NCI-H460 (cell line): Measurements from ENCODE around the gene ZNF526. TPM values are rescaled to one million over a fixed set of nuclear protein-coding genes. Genes with fewer than 3 reads are reported as not detected.

Experiments
- DNase-seq: peaks from one replicate; pipeline ENCODE4 v3.0.0-alpha.2; 2016; ENCODE audit warnings: low read depth; ENCODE audit errors: extremely low read depth
- total RNA-seq: library from RNA; depleted of rRNA; stranded (reverse); fragments of >200 nt; shearing (Covaris generic); gene quantifications from 2 replicates; pipeline ENCODE4 v1.2.3, GENCODE V29; 2014

Gene ZNF526
- total RNA-seq, 1 experiment from 2014 or later = 4.4 TPM

DNA sequence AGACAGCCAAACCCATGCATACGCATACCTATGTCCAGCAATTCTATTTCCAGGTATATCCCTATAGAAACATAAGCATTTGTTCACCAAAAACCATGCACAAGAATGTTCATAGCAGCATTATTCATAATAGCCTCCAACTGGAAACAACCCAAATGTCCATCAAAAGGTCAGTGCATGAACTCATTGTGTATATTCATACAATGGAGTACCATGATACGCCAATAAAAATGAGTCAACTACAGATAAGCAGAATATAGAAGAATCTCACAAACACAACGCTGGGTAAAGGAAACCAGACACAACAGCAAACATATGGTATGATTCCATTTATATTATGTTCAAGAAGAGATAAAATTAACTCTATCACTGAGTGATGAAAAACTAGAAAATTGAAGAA lies 26.4 kb upstream of the ZNF526 start:
- DNase-seq = no peak

DNA sequence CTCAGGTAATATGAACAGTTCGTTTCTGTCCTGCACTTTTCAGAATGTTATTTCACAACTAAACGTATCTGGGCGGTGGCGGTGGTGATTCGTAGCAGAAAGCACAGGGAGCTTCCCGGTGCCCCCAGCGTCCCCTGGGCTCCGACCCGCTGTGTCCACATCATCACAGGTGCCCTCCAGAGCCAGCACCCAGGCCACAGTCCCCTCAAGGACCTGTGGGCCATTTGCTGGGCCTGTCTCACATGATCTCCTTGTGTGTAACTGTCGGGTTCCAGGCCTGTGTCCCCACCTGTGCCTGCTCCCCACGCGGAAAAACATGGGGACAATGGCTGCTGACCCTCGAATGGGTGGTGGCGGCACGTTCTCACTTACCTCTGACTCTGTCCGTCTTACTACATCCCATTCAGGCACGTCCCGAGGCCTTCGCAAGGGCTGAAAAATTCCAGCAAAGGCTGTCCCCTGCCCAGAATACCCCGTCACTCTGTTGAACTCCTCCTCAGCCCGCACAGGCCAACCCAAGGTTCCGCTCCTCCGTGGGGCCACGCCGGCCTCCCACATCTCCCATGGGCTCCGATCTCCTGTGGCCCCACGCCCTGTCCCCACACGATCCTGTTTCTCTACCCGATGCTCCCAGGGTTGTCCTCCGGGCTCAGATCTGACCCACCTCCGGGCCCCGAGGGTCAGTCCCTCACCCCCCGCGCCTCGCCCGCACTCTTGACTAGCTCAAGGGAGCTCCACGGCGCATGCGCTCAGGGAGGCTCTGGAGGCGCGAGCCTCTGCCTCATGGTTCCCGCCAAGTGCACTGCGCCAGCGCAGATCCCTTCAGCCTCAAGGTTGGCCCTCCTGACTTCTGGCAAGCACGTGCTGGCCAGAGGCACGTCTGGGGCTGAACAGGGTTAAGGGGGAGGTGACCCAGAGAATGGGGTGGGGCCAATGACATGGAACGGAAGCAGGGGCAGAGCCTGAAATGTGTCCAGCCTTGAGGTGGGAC lies 23.8 kb upstream of the ZNF526 start:
- no peak for DNase-seq

- DNase-seq = no peak
Measured at GRCh38 chr19:42197375-42197817, 22.7 kb upstream of the ZNF526 start.

GRCh38 chr19:42198676-42199439 lies 21.3 kb upstream of the ZNF526 start:
- no peak for DNase-seq

- no peak for DNase-seq
Measured at GRCh38 chr19:42199440-42200115, 20.5 kb upstream of the ZNF526 start.

DNA sequence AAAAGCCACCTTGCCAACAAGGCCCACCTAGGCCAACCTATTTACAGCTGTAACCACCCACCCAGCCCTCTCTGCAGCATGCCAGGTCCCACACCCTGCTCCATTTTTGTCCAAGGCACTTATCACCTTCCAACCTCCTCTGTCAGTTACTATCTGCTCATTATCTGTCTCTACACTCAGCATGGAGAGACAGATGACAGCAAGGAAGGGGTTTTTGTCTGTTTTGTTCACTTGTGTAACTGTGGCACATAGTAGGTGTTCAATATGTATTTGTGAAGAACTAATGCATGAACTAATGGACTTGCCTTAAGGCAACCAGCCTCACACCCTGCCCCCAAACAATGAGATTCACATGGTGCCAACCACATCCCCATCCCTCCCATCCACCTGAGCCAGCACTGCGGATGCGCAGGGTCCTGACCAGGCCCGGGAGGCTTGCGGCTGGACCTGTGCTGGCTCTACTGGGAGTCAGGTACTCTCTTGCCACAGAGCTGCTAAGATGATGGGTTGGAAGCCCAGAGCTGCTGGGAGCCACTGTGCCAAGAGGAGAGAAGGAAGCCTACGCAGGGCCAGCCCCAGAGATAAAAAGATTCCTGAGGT lies 19.9 kb upstream of the ZNF526 start:
- DNase-seq = no peak

DNA sequence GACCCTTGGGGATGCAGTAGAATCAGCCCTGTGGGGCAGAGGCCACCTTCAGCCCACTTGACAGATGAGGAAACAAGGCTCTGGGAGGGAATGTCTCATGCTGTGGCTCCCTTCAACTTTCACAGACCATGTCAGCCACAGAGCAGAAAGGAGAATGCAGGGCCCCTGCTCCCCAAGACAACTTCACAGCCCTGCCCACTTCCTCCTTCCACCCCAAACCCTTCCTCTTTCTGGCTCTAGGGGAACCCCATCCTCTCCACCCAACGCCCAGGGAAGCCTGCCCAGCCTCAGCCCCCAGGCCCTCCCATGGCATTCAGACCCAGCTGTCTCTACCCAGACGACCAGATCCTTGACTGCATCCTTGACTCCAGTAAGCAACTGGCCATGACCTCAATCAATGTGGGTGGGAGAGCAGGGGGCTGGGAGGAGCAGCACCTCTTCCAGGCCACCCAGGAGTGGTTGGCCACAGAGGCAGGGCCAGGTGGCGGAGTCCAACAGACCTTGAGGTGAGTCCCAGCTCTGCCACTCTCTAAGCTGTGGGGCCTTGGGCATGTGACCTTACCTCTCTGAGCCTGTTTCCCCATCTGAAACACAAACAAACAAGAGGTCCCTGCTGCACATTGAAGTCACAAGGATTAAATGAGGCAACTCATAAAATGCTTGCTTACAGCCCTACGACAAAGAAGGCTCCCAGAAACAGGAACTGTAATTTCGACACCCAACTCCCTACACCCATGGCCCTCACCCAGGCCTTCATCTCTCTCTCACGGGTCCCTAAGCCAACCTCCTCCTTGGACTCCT lies 18.4 kb upstream of the ZNF526 start:
- no peak for DNase-seq

GRCh38 chr19:42202290-42202880 lies 17.7 kb upstream of the ZNF526 start:
- DNase-seq = no peak

DNA sequence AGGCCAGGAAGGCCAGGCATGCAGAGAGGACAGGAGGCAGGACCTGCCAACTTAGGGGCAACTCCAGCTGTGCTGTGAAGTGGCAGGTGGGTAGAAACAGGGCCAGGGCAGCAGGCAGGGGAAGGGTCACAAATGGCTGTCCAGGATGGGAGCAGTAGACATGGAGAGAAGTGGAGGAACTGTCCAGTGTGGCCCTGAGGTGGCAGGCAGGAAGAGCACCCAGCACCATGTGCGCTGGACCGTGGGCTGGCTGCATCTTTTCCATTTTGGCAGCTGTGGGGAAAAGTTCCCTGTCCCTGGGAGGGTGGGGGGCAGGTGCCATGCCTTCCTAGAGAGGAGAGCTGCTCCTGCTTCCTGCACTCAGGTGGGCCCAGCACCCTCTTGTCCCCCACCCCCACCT lies 16.4 kb upstream of the ZNF526 start:
- no peak for DNase-seq

- no peak for DNase-seq
Measured at GRCh38 chr19:42204664-42205063, 15.4 kb upstream of the ZNF526 start.

GRCh38 chr19:42206871-42207755 lies 13.0 kb upstream of the ZNF526 start:
- DNase-seq = no peak

- DNase-seq = no peak
Measured at GRCh38 chr19:42207767-42208271, 12.3 kb upstream of the ZNF526 start.

- DNase-seq = no peak
Measured at GRCh38 chr19:42208612-42209011, 11.5 kb upstream of the ZNF526 start.

DNA sequence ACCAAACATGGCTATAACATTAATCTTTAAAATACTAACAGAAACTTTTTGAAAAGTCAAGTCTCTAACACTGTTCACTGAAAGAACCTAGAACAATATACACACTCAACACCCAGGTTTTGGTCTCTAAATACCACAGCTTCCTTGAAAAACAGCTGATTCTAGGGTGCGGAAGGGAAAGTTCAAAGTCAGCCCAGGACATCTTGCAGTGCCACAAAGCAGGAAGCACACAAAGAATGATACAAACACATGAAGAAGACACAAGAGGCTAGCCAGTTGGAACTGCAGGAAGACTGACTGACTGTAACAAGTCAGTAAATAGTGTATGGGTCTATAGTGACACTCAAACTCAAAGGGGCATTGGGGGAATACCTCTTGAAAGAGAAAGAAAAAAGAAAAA lies 7.2 kb upstream of the ZNF526 start:
- DNase-seq = no peak

GRCh38 chr19:42214810-42215485 lies 5.2 kb upstream of the ZNF526 start:
- no peak for DNase-seq

DNA sequence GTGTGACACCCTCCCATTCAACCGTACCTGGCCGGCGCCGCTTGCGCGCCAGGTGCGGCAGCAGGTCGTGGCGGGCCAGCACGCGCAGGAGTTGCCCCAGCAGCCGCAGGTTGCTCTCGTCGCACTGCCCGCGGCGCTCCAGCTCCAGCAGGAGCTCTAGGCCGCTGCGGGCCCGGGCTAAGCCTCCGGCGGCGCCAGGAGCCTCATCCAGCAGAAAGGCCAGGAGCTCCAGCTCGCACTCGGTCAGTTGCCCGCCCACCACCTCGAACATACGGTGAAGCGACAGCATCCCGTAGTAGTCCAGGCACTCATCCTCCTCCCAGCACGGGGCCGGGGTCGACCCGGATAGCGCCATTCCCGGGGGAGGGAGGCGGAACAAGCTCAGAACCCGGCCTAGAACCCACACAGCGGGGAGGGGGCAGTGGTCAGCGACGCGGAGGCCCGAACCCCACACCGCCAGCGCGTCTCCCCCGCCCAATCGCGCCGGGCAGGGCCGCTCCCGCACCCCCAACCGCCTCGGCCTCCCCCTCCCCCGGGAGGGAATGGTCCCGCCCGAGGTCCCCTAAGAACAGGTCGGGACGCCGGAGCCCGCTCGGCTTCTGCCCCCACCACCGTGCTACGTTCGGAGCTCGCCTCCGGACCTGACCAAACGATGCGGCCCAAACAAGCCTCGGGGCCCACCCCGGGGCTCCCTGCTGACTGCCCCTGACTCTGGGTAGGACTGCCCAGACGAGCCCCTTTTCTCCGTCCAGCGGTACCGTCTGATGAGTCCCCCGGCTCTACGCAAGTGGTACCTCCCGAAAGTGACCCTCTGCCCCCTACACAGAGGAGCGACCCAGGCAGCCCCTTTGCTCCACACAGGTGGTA lies 3.2 kb upstream of the ZNF526 start:
- no peak for DNase-seq
